CD14-positive monocyte (primary cell): ENCODE measurements around the gene ADD2. TPM values are rescaled to one million over a fixed set of nuclear protein-coding genes. Genes with fewer than 3 reads are reported as not detected.

Source experiments
- DNase-seq, 3 donors: peaks; one replicate each; pipeline ENCODE4 v3.0.0-alpha.2; 2011 to 2022
- H2AFZ ChIP-seq: 2 replicates; pipeline ENCODE4 v1.6.0; 2012; ENCODE audit warnings: mild to moderate bottlenecking, low read depth, low read length, inconsistent platforms; ENCODE audit not compliant: insufficient read depth, poor library complexity, severe bottlenecking
- H3K27ac ChIP-seq, 2 donors: 1 replicate in 1 of 2; 2 replicates in 1 of 2; pipeline ENCODE4 v1.5.1; 2012 to 2013; ENCODE audit warnings: low read length in 2 of 2, control low read depth in 1 of 2, inconsistent platforms in 1 of 2, low read depth in 1 of 2, mild to moderate bottlenecking in 1 of 2
- H3K27me3 ChIP-seq, 2 donors: one replicate each; pipeline versions ENCODE4 v1.6.0 to v1.6.1; 2011 to 2013; ENCODE audit warnings: low read length in 2 of 2; ENCODE audit not compliant: control insufficient read depth in 2 of 2, insufficient read depth in 2 of 2
- H3K36me3 ChIP-seq, 2 donors: replicated peaks in 1 of 2; 1 replicate in 1 of 2; 2 replicates in 1 of 2; pipeline versions ENCODE4 v1.5.1 to v1.6.1; 2012 to 2013; ENCODE audit warnings: low read length in 2 of 2, control low read depth in 1 of 2, inconsistent platforms in 1 of 2, mild to moderate bottlenecking in 1 of 2; ENCODE audit not compliant: insufficient read depth in 2 of 2, control insufficient read depth in 1 of 2
- H3K4me1 ChIP-seq, 2 donors: 1 replicate in 1 of 2; 2 replicates in 1 of 2; pipeline versions ENCODE4 v1.5.1 to v1.6.1; 2012 to 2013; ENCODE audit warnings: low read length in 2 of 2, control low read depth in 1 of 2, inconsistent platforms in 1 of 2, mild to moderate bottlenecking in 1 of 2, moderate library complexity in 1 of 2; ENCODE audit not compliant: insufficient read depth in 2 of 2, control insufficient read depth in 1 of 2
- H3K4me2 ChIP-seq: replicated peaks from 2 replicates; pipeline ENCODE3; 2012; ENCODE audit warnings: low read length, moderate library complexity, mild to moderate bottlenecking; ENCODE audit not compliant: poor library complexity, severe bottlenecking; ENCODE audit errors: extremely low read depth
- H3K4me3 ChIP-seq, 3 experiments: fragments of 200-600 bp in 1 of 3; sonication (generic) in 1 of 3; replicated peaks in 1 of 3; 1 replicate in 2 of 3; 2 replicates in 1 of 3; pipeline ENCODE4 v1.5.1; 2011 to 2013; ENCODE audit warnings: low read length in 3 of 3, mild to moderate bottlenecking in 3 of 3, control low read depth in 2 of 3, low read depth in 2 of 3, inconsistent platforms in 1 of 3, moderate library complexity in 1 of 3
- H3K79me2 ChIP-seq: 2 replicates; pipeline ENCODE4 v1.6.0; 2012; ENCODE audit warnings: mild to moderate bottlenecking, control low read depth, inconsistent platforms, low read length, moderate library complexity; ENCODE audit not compliant: insufficient read depth
- H3K9ac ChIP-seq: 2 replicates; pipeline ENCODE4 v1.6.0; 2017; ENCODE audit warnings: low read length, mild to moderate bottlenecking; ENCODE audit not compliant: insufficient read depth, poor library complexity, severe bottlenecking
- H3K9me3 ChIP-seq, 2 donors: replicated peaks in 1 of 2; 1 replicate in 1 of 2; 2 replicates in 1 of 2; pipeline versions ENCODE4 v1.5.1 to v1.6.1; 2012 to 2013; ENCODE audit warnings: low read length in 2 of 2, control low read depth in 1 of 2; ENCODE audit not compliant: control insufficient read depth in 1 of 2, insufficient read depth in 1 of 2
- H4K20me1 ChIP-seq: 2 replicates; pipeline ENCODE4 v1.6.0; 2012; ENCODE audit warnings: mild to moderate bottlenecking, low read length, control low read depth, moderate library complexity; ENCODE audit not compliant: insufficient read depth
- H3K27ac Mint-ChIP-seq, 7 donors: one replicate each; pipeline ENCODE4 v1.8.0; 2020; ENCODE audit warnings: mild to moderate bottlenecking in 7 of 7, mixed read lengths in 7 of 7, moderate library complexity in 6 of 7, inconsistent platforms in 2 of 7
- H3K27me3 Mint-ChIP-seq, 3 donors: one replicate each; pipeline ENCODE4 v1.8.0; 2021 to 2022; ENCODE audit warnings: low read depth in 3 of 3, mild to moderate bottlenecking in 3 of 3, mixed read lengths in 3 of 3, moderate library complexity in 3 of 3, inconsistent platforms in 1 of 3
- H3K36me3 Mint-ChIP-seq, 2 donors: one replicate each; pipeline ENCODE4 v1.8.0; 2020; ENCODE audit warnings: mixed read lengths in 2 of 2, inconsistent platforms in 1 of 2, mild to moderate bottlenecking in 1 of 2
- H3K4me1 Mint-ChIP-seq: one replicate; pipeline ENCODE4 v1.8.0; 2020; ENCODE audit warnings: mild to moderate bottlenecking, mixed read lengths
- H3K4me3 Mint-ChIP-seq, 2 donors: one replicate each; pipeline ENCODE4 v1.8.0; 2020; ENCODE audit warnings: mild to moderate bottlenecking in 2 of 2, mixed read lengths in 2 of 2, moderate library complexity in 1 of 2
- H3K9me3 Mint-ChIP-seq, 7 donors: one replicate each; pipeline ENCODE4 v1.8.0; 2020 to 2022; ENCODE audit warnings: mixed read lengths in 7 of 7, mild to moderate bottlenecking in 6 of 7, moderate library complexity in 6 of 7, inconsistent platforms in 2 of 7
- WGBS: methylation state at CpG from one replicate; pipeline ENCODE4 v1.1.5; 2013; ENCODE audit warnings: missing lambda C conversion rate; ENCODE audit not compliant: insufficient coverage; 5-methylcytosine and 5-hydroxymethylcytosine counted together
- intact Hi-C, 2 donors: fragments of 100-400 bp; cut with micrococcal nuclease; formaldehyde crosslinking; loops; one replicate each; pipeline versions ENCODE4 v1.15.0 to v1.15.1; 2023
- polyA plus RNA-seq, 3 donors: library from polyadenylated mRNA; depleted of rRNA in 1 of 3; unstranded in 2 of 3; stranded (reverse) in 1 of 3; fragments of 300-500 nt in 2 of 3; fragments of >200 nt in 1 of 3; fragmentation: Illumina TruSeq in 2 of 3; gene quantifications; 1 replicate in 2 of 3; 2 replicates in 1 of 3; pipeline ENCODE4 v1.2.3, GENCODE V29; 2012 to 2021
- TF ChIP-seq, protein P1 (sequence below): fragments of 200-600 bp; IDR thresholded peaks from one replicate; pipeline ENCODE4 v1.8.0; 2022; ENCODE audit warnings: antibody characterized with exemption, mild to moderate bottlenecking

ADD2 gene
- polyA plus RNA-seq, 3 donors = 0.18 to 0.56 (median 0.26) TPM

DNA sequence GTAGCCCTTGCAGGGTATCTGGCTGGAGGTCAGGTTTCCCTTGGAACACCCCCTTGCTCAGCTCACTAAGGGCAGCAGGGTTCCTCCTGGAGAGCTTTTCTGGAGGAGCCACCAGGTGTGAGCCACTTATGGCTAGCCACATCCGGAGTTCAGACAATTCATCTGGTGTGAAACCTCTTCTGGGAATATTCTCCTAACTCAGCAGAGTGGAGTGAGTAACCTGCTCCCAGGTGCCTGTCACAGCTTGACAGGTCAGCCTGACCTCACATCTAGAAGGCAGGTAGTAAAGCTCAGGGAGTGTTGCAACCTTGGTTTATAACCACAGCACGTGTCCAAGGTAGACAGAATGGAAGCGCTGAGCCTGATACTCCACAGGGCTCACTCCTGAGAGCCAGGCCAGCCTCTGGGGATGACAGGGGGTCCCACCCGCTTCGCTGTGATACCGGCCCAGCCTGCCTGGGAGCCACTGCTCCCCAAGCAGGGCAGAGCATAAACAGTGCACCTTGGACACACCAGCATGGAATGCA, 151.8 kb downstream of the ADD2 start:
- H3K4me1 ChIP-seq = no peaks in the 10 kb centered on the region

GRCh38 chr2:70615222-70615621, 152.8 kb downstream of the ADD2 start:
- Histone ChIP-seq H3K4me3 (no peak overlapping the region), H3K27ac (no peak overlapping the region), H3K79me2 (no peaks in the 10 kb centered on the region), H2AFZ (no peak overlapping the region), H3K36me3 (no peaks in the 10 kb centered on the region), H3K4me1 (no peaks in the 10 kb centered on the region), H3K9ac (no peak overlapping the region), H3K4me2 (no peak overlapping the region), H3K27me3 (no peaks in the 10 kb centered on the region), H3K9me3 (no peaks in the 10 kb centered on the region), H4K20me1 (no peaks in the 10 kb centered on the region)
- H3K36me3 Mint-ChIP-seq = no peaks in the 10 kb centered on the region
- H3K27ac Mint-ChIP-seq = no peak overlapping the region
- H3K4me3 Mint-ChIP-seq = no peak overlapping the region
- peaks cover 0 to 1% (median 0%) of the 10 kb centered on the region in 7 donors for H3K9me3 Mint-ChIP-seq
- WGBS = no CpG with 5 or more reads among the region's 2 CpGs
- intact Hi-C loops = no loop called here
- TF ChIP-seq, protein P1, sequence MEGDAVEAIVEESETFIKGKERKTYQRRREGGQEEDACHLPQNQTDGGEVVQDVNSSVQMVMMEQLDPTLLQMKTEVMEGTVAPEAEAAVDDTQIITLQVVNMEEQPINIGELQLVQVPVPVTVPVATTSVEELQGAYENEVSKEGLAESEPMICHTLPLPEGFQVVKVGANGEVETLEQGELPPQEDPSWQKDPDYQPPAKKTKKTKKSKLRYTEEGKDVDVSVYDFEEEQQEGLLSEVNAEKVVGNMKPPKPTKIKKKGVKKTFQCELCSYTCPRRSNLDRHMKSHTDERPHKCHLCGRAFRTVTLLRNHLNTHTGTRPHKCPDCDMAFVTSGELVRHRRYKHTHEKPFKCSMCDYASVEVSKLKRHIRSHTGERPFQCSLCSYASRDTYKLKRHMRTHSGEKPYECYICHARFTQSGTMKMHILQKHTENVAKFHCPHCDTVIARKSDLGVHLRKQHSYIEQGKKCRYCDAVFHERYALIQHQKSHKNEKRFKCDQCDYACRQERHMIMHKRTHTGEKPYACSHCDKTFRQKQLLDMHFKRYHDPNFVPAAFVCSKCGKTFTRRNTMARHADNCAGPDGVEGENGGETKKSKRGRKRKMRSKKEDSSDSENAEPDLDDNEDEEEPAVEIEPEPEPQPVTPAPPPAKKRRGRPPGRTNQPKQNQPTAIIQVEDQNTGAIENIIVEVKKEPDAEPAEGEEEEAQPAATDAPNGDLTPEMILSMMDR = no peak
- peaks cover 6 to 17% (median 15%) of the 10 kb centered on the region in 3 donors for H3K27me3 Mint-ChIP-seq
- peaks cover 2% of the 10 kb centered on the region for H3K4me1 Mint-ChIP-seq
- no peak for DNase-seq

More for the DNA sequence above, 151.8 kb downstream of the ADD2 start:
- Histone ChIP-seq H2AFZ (no peak overlapping the region), H3K4me2 (no peak overlapping the region), H3K79me2 (no peaks in the 10 kb centered on the region), H3K27ac (no peak overlapping the region), H3K9ac (no peak overlapping the region), H3K9me3 (no peaks in the 10 kb centered on the region), H3K27me3 (no peaks in the 10 kb centered on the region), H4K20me1 (no peaks in the 10 kb centered on the region), H3K4me3 (no peak overlapping the region), H3K36me3 (no peaks in the 10 kb centered on the region)
- intact Hi-C loops = loop anchor here in 1 of 2 donors (2.0 kb wide), 1 partner anchor 275 kb away; no protein-coding TSS in a partner anchor
- Mint-ChIP-seq H3K9me3 (peaks cover 0 to 1% (median 0%) of the 10 kb centered on the region in 7 donors), H3K4me3 (no peak overlapping the region), H3K27ac (no peak overlapping the region), H3K4me1 (peaks cover 2% of the 10 kb centered on the region), H3K36me3 (no peaks in the 10 kb centered on the region), H3K27me3 (peaks cover 4 to 19% (median 17%) of the 10 kb centered on the region in 3 donors)
- 89% methylated on average over 5 of the region's 6 CpGs for WGBS
- TF ChIP-seq, protein P1 = no peak
- no peak for DNase-seq
